ENCODE data around the gene POLD2.
A peak's percentile ranks its signal among the peaks of the same experiment; 100 is the strongest.

POLD2 gene

GRCh38 chr7:44095781-44096180 is 27.6 kb downstream of the POLD2 start:
- no peak overlapping the region for H3K4me3 Mint-ChIP-seq
- H3K27ac Mint-ChIP-seq: no peak overlapping the region
- H3K9me3 Mint-ChIP-seq: no peaks in the 10 kb centered on the region
- DNase-seq (no peak), ATAC-seq (no peak)
- H3K27me3 Mint-ChIP-seq: no peaks in the 10 kb centered on the region
- H3K4me1 Mint-ChIP-seq: peaks cover 33% of the 10 kb centered on the region

- Mint-ChIP-seq H3K27me3 (no peaks in the 10 kb centered on the region), H3K4me3 (no peak overlapping the region), H3K9me3 (no peaks in the 10 kb centered on the region), H3K27ac (no peak overlapping the region), H3K4me1 (peaks cover 33% of the 10 kb centered on the region)
- DNase-seq (no peak), ATAC-seq (no peak)
Measured at GRCh38 chr7:44094883-44095592, 28.3 kb downstream of the POLD2 start.

- Mint-ChIP-seq H3K4me3 (no peak overlapping the region), H3K27ac (no peak overlapping the region), H3K27me3 (no peaks in the 10 kb centered on the region), H3K9me3 (no peaks in the 10 kb centered on the region), H3K4me1 (peaks cover 33% of the 10 kb centered on the region)
- DNase-seq (no peak), ATAC-seq (no peak)
Measured at GRCh38 chr7:44094365-44094764, 29.0 kb downstream of the POLD2 start.

- ATAC-seq: no peak
- no peak overlapping the region for H3K4me3 Mint-ChIP-seq
Measured at GRCh38 chr7:44093102-44093641, 30.2 kb downstream of the POLD2 start.

GRCh38 chr7:44087911-44088838 is 35.2 kb downstream of the POLD2 start:
- Mint-ChIP-seq H3K9me3 (no peaks in the 10 kb centered on the region), H3K27me3 (no peaks in the 10 kb centered on the region), H3K4me1 (peaks cover 20% of the 10 kb centered on the region), H3K4me3 (no peak overlapping the region), H3K27ac (peak overlapping the region in 1 of 2 donors; percentile 36)
- ATAC-seq (no peak), DNase-seq (no peak)

More at GRCh38 chr7:44093102-44093641, 30.2 kb downstream of the POLD2 start:
- Mint-ChIP-seq H3K4me1 (peaks cover 35% of the 10 kb centered on the region), H3K27ac (no peak overlapping the region), H3K9me3 (no peaks in the 10 kb centered on the region), H3K27me3 (no peaks in the 10 kb centered on the region)
- DNase-seq: no peak

GRCh38 chr7:44086627-44087026 is 36.7 kb downstream of the POLD2 start:
- ATAC-seq (no peak), DNase-seq (no peak)
- Mint-ChIP-seq H3K27ac (peak overlapping the region in 1 of 2 donors; percentile 15), H3K27me3 (no peaks in the 10 kb centered on the region), H3K9me3 (no peaks in the 10 kb centered on the region), H3K4me3 (no peak overlapping the region), H3K4me1 (peaks cover 28% of the 10 kb centered on the region)

GRCh38 chr7:44085546-44085945 is 37.8 kb downstream of the POLD2 start:
- ATAC-seq: no peak
- no peak overlapping the region for H3K27ac Mint-ChIP-seq
- no peak for DNase-seq
- peaks cover 39% of the 10 kb centered on the region for H3K4me1 Mint-ChIP-seq
- H3K27me3 Mint-ChIP-seq: no peaks in the 10 kb centered on the region
- no peaks in the 10 kb centered on the region for H3K9me3 Mint-ChIP-seq
- no peak overlapping the region for H3K4me3 Mint-ChIP-seq

GRCh38 chr7:44084701-44085100 is 38.6 kb downstream of the POLD2 start:
- Mint-ChIP-seq H3K27me3 (no peaks in the 10 kb centered on the region), H3K27ac (no peak overlapping the region), H3K4me3 (no peak overlapping the region), H3K9me3 (no peaks in the 10 kb centered on the region), H3K4me1 (peaks cover 47% of the 10 kb centered on the region)
- no peak for ATAC-seq
- DNase-seq: no peak

GRCh38 chr7:44083796-44084195 is 39.6 kb downstream of the POLD2 start:
- H3K27me3 Mint-ChIP-seq: no peaks in the 10 kb centered on the region
- ATAC-seq (no peak), DNase-seq (no peak)
- H3K4me3 Mint-ChIP-seq: peak overlapping the region in 1 of 2 donors; percentile 26
- peaks cover 56% of the 10 kb centered on the region for H3K4me1 Mint-ChIP-seq
- no peak overlapping the region for H3K27ac Mint-ChIP-seq
- no peaks in the 10 kb centered on the region for H3K9me3 Mint-ChIP-seq

- Mint-ChIP-seq H3K4me1 (peaks cover 58% of the 10 kb centered on the region), H3K4me3 (peak overlapping the region; percentile 86 to 89), H3K9me3 (no peaks in the 10 kb centered on the region), H3K27me3 (no peaks in the 10 kb centered on the region), H3K27ac (peak overlapping the region; percentile 89)
- peak; percentile 94 for ATAC-seq
- peak; percentile 97 to 99 for DNase-seq
Measured at GRCh38 chr7:44082541-44083207, 40.7 kb downstream of the POLD2 start.

GRCh38 chr7:44081266-44081748 is 42.0 kb downstream of the POLD2 start:
- Mint-ChIP-seq H3K27me3 (no peaks in the 10 kb centered on the region), H3K27ac (peak overlapping the region; percentile 92 to 97), H3K4me3 (peak overlapping the region; percentile 86 to 89), H3K4me1 (peaks cover 72% of the 10 kb centered on the region), H3K9me3 (no peaks in the 10 kb centered on the region)
- no peak for ATAC-seq
- peak in 1 of 2 donors; percentile 47 for DNase-seq

- peak overlapping the region; percentile 92 to 97 for H3K27ac Mint-ChIP-seq
- no peaks in the 10 kb centered on the region for H3K9me3 Mint-ChIP-seq
Measured at GRCh38 chr7:44080686-44081265, 42.6 kb downstream of the POLD2 start.

GRCh38 chr7:44080118-44080517 is 43.2 kb downstream of the POLD2 start:
- ATAC-seq (no peak), DNase-seq (no peak)
- Mint-ChIP-seq H3K4me3 (peak overlapping the region in 1 of 2 donors; percentile 86), H3K9me3 (no peaks in the 10 kb centered on the region), H3K27ac (no peak overlapping the region), H3K27me3 (no peaks in the 10 kb centered on the region), H3K4me1 (peaks cover 81% of the 10 kb centered on the region)

More at GRCh38 chr7:44080686-44081265, 42.6 kb downstream of the POLD2 start:
- H3K4me3 Mint-ChIP-seq: peak overlapping the region; percentile 86 to 89
- DNase-seq (no peak), ATAC-seq (no peak)
- H3K27me3 Mint-ChIP-seq: no peaks in the 10 kb centered on the region
- H3K4me1 Mint-ChIP-seq: peaks cover 74% of the 10 kb centered on the region

GRCh38 chr7:44079331-44080021 is 43.9 kb downstream of the POLD2 start:
- H3K4me3 Mint-ChIP-seq: peak overlapping the region in 1 of 2 donors; percentile 56
- peak overlapping the region in 1 of 2 donors; percentile 83 for H3K27ac Mint-ChIP-seq
- H3K27me3 Mint-ChIP-seq: no peaks in the 10 kb centered on the region
- DNase-seq: no peak
- peaks cover 87% of the 10 kb centered on the region for H3K4me1 Mint-ChIP-seq
- ATAC-seq: no peak
- no peaks in the 10 kb centered on the region for H3K9me3 Mint-ChIP-seq
